Measurements from ENCODE around the gene SMTNL2.

DNA sequence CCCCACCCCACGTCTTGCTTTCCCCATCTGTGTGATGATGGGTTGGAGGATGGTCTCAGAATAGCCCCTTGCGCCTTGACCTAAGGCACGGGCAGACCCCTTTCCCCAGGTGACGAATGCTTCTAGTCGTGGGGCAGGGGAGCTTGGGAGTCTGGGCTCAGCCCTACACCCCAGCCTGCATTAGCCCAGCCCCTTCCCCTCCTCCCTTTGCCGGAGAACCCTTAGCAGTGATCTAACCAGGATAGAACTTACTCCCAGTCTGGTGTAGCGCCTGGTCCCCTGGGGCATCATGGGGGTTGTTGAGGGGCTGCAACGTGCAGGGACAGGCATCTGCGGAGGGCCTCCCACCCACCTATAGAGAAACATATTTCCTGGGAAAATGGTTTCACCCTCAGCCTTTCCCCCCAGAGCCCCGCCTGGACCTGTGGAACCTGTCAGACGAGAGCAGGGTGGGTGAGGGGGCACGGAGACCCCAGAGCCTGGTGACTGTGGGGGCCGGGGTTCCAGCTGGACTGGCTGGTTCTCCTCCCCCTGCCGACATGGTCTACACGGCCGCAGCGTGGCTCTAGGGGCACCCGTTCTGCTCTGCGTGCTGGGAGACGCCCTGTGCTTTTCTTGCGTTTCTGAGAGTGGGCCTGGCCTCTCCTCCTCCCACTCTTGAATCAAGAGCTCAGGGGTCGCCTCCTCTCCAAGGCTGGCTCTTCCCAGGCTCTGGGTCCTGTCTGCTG, 4.7 kb downstream of the SMTNL2 start:
- TF ChIP-seq CTCF (IDR thresholded peaks at IDR 0.05) (no peak), POLR2A (IDR thresholded peaks at IDR 0.05) (no peak)
